GM12892 (cell line): ENCODE results near the gene SPIRE2.

Experiments
- DNase-seq: peaks from one replicate; pipeline ENCODE4 v3.0.0; 2011; ENCODE audit not compliant: insufficient read length
- FAIRE-seq: peaks from 2 replicates; lab custom pipeline; 2011; peaks lifted over from hg19 to GRCh38; lab: Jason Lieb, UNC
- POLR2A ChIP-seq: IDR thresholded peaks from 2 replicates; pipeline ENCODE4 v1.6.1; 2011; ENCODE audit warnings: low read depth, low read length, control low read depth
- POLR2AphosphoS5 ChIP-seq: IDR thresholded peaks from 2 replicates; pipeline ENCODE4 v1.6.1; 2011; ENCODE audit warnings: low read depth, low read length, control low read depth
- TAF1 ChIP-seq: IDR thresholded peaks from 2 replicates; pipeline ENCODE4 v1.6.1; 2011; ENCODE audit warnings: low read depth, mild to moderate bottlenecking, control low read depth, low read length, borderline replicate concordance

SPIRE2 gene

DNA sequence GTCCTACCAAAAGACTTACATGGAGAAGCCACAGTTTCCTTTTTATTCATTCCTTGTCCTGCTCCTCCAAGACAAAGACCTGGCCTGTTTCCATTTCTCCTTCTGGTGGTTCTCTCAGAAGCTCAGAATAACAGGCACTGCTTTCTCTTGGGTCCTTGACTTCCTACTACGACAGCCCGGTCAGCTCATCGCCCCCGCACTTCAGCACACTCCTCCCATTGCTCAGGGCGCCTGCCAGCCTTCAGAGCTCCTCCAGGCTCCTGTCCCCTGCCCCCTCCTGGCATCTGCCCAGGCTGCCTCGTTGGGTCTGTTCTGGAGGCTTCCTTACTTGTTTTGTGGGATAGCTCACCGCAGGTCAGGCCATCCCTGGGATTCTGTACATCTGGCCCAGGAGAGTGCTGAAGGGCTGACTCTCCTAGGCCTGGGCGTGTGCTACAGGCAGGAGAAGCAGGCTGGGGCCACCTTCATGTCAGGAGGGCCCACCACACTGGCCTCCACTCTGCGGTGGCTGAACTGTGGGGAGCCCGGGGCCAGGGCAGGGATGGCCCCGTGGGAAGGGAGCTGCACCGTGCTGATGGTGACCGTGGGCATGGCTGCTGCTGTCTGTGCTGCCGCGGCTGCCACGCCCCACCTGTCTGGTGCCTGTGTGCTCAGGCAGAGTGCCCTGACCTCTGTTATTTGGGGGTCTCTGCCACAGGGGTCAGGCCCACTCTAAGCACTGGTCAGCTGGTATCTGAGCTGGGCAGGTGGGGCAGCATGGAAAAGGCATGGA lies 62.8 kb downstream of the SPIRE2 start:
- FAIRE-seq (no peak), DNase-seq (no peak)
- no peak for TF ChIP-seq POLR2AphosphoS5
- TF ChIP-seq POLR2A: no peak
- no peak for TF ChIP-seq TAF1

DNA sequence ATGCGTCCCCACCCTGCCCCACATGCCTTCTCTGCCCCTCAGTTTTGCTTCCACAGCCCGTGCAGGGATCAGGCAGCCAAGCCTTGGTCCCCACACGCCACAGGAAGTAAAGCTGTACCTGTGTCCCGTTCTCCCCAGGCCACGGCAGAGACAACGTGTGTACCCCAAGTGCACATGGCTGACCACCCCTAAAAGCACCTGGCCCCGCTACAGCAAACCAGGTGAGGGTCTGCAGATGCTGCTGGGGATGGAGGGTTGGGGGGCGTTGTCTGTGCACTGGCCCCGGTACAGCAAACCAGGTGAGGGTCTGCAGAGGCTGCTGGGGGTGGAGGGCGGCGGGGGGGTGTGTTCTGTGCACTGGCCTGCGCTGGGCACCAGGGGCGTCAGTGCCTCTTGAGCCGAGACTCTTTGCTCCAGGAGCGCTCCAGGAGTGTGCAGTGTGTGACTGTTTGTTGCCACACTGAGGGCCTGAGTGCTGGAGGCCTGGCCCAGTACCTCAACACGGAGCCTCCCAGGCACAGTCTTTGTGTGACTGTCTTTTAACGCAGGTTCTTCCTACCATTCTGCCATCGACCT lies 63.9 kb downstream of the SPIRE2 start:
- DNase-seq (no peak), FAIRE-seq (no peak)
- TF ChIP-seq TAF1 (no peak), POLR2A (no peak; the same call in 1 of the 2 replicates)

DNA sequence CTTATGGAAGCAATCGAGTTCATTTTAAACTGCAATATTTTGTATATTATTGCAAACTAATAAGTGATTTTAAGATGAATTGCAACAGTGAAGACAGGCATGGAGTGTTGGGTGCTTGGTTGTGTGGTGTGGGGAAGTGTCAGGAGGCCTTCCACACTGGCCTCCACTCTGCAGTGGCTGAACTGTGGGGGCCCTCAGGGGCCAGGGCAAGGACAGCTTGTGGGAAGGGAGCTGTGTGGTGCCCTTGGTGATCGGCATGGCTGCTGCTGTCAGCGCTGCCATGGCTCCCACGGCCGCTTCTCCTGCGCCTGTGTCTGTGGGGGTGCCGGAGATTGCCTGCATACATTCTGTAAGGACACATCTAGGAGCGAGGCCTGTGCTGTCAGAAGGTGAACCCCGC lies 64.4 kb downstream of the SPIRE2 start:
- no peak for FAIRE-seq

DNA sequence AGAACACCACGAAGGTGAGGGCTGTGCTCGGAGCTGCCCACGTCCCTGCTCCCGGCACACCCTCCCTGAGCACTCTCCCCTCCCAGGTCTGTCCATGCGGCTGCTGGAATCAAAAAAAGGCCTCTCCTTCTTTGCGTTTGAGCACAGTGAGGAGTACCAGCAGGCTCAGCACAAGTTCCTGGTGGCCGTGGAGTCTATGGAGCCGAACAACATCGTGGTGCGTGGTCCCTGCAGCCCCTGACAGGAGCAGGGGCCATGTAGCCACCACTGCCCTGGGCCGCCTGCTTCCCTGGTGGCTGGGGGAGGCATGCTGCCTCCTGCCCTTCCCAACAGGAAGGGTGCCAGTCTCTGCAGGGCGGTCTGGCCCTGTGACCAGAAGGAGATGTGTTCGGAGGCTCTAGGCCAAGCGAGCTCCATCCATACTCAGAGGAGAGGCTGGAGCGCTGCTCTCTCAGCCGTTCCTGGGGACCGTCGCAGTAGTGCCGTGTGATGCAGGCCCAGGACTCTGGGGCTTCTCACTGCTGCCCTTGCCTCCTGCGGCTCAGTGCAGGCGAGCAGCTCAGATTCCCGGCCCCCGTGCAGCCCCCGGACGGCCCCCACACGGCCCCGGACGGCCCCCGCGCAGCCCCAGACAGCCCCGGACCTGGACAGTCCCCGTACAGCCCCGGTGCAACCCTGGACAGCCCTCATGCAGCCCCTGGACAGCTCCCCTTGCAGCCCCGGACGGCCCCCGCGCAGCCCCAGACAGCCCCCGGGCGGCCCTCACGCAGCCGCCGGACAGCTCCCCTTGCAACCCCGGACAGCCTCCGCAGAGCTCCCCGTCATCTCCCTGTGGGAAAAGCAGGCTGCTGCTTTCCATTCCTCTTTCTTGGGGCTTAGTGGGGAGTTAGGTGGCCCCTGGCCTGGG lies 65.6 kb downstream of the SPIRE2 start:
- DNase-seq (no peak), FAIRE-seq (no peak)
- 0 out of 2 replicates have a peak, but pooled peaks have one; percentile 10 for TF ChIP-seq POLR2A
- peak; percentile 50; the same call in 1 of the 2 replicates for TF ChIP-seq POLR2AphosphoS5
- TF ChIP-seq TAF1: no peak

More for the DNA sequence above, 64.4 kb downstream of the SPIRE2 start:
- no peak for DNase-seq
- TF ChIP-seq TAF1: no peak
- no peak for TF ChIP-seq POLR2AphosphoS5
- TF ChIP-seq POLR2A: no peak; the same call in 1 of the 2 replicates

DNA sequence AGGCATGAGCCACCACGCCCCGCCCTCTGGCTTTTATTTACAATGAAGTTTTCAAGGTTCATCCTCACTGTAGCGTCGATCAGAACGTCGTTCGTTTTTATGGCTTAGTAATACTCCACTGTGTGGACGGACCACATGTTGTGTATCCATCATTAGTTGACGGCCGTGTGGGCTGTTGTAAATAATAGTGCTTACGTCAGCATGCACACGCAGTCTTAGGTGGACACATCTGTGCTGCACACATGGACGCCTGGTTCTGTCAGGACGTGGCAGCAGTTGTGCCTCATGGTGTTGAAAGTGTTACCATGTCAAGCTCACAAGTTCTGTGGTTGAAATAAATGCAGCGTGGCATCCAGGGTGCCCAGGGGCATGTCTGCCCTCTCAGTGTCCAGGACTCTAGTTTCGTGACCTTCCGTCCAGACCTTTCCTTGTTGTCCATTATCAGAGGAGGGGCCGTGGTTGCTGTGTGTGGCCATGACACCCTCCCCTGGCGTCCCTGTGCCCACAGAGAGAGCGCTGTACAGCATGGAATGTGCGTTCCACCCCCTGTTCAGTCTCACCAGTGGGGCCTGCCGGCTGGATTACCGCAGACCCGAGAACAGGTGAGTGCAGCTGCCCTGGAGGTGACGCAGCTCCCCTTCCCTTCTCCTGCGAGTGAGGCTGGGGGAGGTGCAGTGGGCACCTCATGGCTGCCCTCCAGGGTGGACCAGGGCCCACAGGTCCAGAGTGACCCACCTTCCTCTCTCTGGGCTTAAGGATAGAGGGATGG lies 67.4 kb downstream of the SPIRE2 start:
- TF ChIP-seq POLR2AphosphoS5 (peak; percentile 26; the same call in 1 of the 2 replicates), POLR2A (no peak)
- no peak for FAIRE-seq
- no peak for DNase-seq

DNA sequence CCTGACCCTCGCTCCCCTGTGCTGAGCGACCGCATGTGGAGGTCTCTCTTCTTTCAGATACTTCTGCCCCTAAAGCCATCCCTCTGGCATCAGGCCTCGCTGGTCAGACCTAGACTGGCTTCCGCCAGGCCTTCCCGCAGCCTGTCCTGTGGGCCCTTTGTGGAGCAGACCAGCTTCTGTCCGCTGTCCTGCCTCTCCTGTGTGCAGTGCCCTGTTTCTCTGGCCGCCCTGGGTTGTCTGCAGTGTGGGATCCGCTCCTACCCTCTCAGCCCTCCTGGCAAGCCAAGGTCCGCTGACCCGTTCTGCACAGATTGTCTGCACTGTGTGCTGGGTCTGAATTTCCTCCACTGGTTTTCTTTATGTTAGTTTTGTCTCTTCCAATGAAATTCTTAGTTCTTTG lies 68.9 kb downstream of the SPIRE2 start:
- no peak for FAIRE-seq
- TF ChIP-seq POLR2AphosphoS5 (no peak), TAF1 (no peak), POLR2A (no peak)
- no peak for DNase-seq

DNA sequence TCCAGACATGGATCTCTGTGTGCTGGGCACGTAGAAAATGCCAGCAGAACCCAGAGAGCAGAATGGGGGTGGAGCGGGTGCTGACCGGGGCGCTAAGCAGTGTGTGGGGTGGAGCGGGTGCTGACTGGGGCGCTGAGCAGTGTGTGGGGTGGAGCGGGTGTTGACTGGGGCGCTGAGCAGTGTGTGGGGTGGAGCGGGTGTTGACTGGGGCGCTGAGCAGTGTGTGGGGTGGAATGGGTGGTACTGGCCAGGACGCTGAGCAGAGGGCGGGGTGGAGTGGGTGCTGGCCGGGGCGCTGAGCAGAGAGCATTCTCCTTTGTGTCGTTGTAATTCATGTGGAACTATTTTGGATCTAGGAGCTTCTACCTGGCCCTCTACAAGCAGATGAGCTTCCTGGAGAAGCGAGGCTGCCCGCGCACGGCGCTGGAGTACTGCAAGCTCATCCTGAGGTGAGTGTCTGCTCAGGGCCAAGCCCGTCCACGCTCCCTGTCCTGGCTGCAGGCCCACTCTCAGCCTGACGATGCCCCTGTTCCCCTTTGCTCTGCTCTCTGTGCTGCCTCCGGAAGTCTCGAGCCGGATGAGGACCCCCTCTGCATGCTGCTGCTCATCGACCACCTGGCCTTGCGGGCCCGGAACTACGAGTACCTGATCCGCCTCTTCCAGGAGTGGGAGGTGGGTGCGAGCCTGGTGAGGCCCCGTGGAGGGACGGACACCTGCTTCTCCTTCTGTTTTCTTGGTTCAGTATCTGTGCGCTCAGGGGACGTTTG lies 70.1 kb downstream of the SPIRE2 start:
- no peak for FAIRE-seq
- no peak for TF ChIP-seq POLR2A
- TF ChIP-seq POLR2AphosphoS5: no peak
- no peak for TF ChIP-seq TAF1
- no peak for DNase-seq

DNA sequence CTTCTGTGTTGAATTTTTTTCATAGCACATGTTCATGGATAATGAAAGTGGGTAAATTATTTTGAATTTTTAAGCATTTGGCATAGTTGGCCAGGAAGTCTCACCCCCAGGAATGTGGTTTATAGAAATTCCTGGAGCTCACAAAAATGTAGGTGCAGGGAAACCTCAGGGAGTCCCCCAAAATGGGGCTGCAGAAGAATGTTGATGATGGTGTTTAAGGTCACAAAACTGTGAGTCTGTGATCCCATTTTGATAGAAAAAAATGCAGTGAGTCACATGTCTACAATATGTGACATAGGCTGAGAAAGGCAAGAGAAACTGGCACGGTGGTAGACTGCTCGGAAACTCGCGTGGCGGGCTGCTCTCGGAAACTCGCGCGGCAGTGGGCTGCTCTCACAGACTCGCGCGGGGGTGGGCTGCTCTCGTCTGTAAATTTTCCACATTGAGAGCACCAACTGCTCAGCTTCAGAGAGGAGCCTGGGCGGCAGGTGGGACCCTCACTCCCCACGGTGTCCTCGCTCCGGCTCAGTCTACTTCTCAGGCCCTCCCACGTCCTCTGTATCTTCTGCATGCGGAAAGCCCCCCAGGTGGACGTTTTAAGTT lies 71.7 kb downstream of the SPIRE2 start:
- FAIRE-seq (no peak), DNase-seq (no peak)
- TF ChIP-seq TAF1: no peak
- no peak for TF ChIP-seq POLR2A
- no peak for TF ChIP-seq POLR2AphosphoS5

DNA sequence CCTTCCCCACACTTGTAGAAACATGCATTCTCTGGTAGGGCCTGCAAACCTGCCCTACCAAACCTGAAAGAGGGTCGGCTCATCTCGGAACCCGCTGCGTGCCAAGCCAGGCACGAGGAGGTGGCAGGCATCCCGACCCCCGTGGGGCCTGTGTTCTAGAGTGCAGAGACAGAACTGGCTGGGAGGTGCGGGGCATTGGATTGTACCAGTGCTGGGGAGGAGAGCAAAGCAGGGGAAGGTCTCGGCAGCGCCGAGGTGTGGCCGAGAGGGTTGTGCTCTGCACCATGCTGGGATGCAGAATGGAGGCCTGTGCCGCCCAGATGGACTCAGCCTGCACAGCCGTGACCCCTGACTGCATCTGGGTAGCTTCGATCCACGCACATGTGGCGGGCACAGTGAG lies 72.6 kb downstream of the SPIRE2 start:
- FAIRE-seq (no peak), DNase-seq (no peak)
- TF ChIP-seq POLR2A (no peak), POLR2AphosphoS5 (no peak), TAF1 (no peak)

DNA sequence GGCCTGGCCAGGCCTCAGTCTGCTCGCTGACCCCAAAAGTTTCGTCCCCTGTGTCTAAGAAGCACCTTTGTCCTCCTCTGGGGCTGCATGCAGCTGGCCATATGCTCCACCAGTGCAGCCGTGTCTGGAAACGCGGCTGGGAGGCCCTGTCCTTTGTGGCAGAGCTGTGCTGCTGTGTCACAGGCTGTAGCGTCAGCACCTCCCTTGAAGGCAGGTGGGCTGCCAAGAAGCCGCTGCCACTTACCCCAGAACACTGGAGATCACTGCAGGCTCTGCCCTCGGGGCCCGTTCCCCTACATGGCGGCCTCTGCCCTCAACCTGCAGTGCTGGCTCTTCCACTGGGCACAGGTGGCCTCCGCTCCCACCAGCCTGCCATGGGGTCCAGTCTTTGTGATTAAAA lies 74.7 kb downstream of the SPIRE2 start:
- TF ChIP-seq POLR2A (no peak), POLR2AphosphoS5 (no peak), TAF1 (no peak)
- no peak for FAIRE-seq
- no peak for DNase-seq
